Mesenchymal stem cell (in vitro differentiated cells and primary cell): ENCODE results near the gene RNASE12.

ENCODE experiments used
- DNase-seq: peaks from one replicate; pipeline ENCODE4 v3.0.0-alpha.2; 2013
- H2AFZ ChIP-seq: one replicate; pipeline ENCODE4 v1.6.1; 2013; ENCODE audit warnings: low read depth, mild to moderate bottlenecking, control low read depth, inconsistent platforms, low read length, moderate library complexity
- H2AK5ac ChIP-seq: 2 replicates; pipeline ENCODE4 v1.6.1; 2013; ENCODE audit warnings: low read length, moderate library complexity, mild to moderate bottlenecking, inconsistent platforms; ENCODE audit not compliant: severe bottlenecking
- H2BK120ac ChIP-seq: one replicate; pipeline ENCODE4 v1.6.1; 2013; ENCODE audit warnings: low read depth, mild to moderate bottlenecking, inconsistent platforms, low read length, moderate library complexity
- H2BK12ac ChIP-seq, 2 experiments: one replicate each; pipeline ENCODE4 v1.6.1; 2013; ENCODE audit warnings: inconsistent platforms in 2 of 2, low read length in 2 of 2, mild to moderate bottlenecking in 2 of 2, moderate library complexity in 2 of 2, control low read depth in 1 of 2
- H2BK15ac ChIP-seq: one replicate; pipeline ENCODE4 v1.6.1; 2013; ENCODE audit warnings: mild to moderate bottlenecking, low read depth, inconsistent platforms; ENCODE audit not compliant: poor library complexity, severe bottlenecking
- H2BK5ac ChIP-seq: 2 replicates; pipeline ENCODE4 v1.6.1; 2013; ENCODE audit warnings: low read depth, mild to moderate bottlenecking, low read length, control low read depth, inconsistent platforms; ENCODE audit not compliant: poor library complexity, severe bottlenecking
- H3K14ac ChIP-seq, 2 experiments: one replicate each; pipeline ENCODE4 v1.6.1; 2013; ENCODE audit warnings: inconsistent platforms in 2 of 2, low read length in 2 of 2, control low read depth in 1 of 2, mild to moderate bottlenecking in 1 of 2, moderate library complexity in 1 of 2
- H3K18ac ChIP-seq, 2 experiments: one replicate each; pipeline ENCODE4 v1.6.1; 2013; ENCODE audit warnings: inconsistent platforms in 2 of 2, low read length in 2 of 2, control low read depth in 1 of 2, low read depth in 1 of 2, mild to moderate bottlenecking in 1 of 2
- H3K23ac ChIP-seq, 2 experiments: one replicate each; pipeline ENCODE4 v1.6.1; 2013; ENCODE audit warnings: inconsistent platforms in 2 of 2, low read length in 2 of 2, mild to moderate bottlenecking in 2 of 2, moderate library complexity in 2 of 2, control low read depth in 1 of 2
- H3K27ac ChIP-seq: 2 replicates; pipeline ENCODE4 v1.5.1; 2013; ENCODE audit warnings: mild to moderate bottlenecking, moderate library complexity, low read length, control low read depth, inconsistent platforms; ENCODE audit not compliant: poor library complexity, severe bottlenecking
- H3K27me3 ChIP-seq, 2 experiments: 2 replicates each; pipeline versions ENCODE4 v1.6.1 to v1.7.0; 2013; ENCODE audit warnings: low read length in 2 of 2, mild to moderate bottlenecking in 2 of 2, moderate library complexity in 2 of 2, control low read depth in 1 of 2, inconsistent platforms in 1 of 2; ENCODE audit not compliant: control insufficient read depth in 1 of 2, insufficient read depth in 1 of 2
- H3K36me3 ChIP-seq, 2 experiments: 2 replicates each; pipeline versions ENCODE4 v1.6.1 to v1.7.0; 2013; ENCODE audit warnings: low read length in 2 of 2, control low read depth in 1 of 2, inconsistent platforms in 1 of 2, low read depth in 1 of 2, mild to moderate bottlenecking in 1 of 2; ENCODE audit not compliant: insufficient read depth in 2 of 2, control insufficient read depth in 1 of 2
- H3K4ac ChIP-seq, 2 experiments: one replicate each; pipeline ENCODE4 v1.6.1; 2013; ENCODE audit warnings: inconsistent platforms in 2 of 2, low read length in 2 of 2, mild to moderate bottlenecking in 2 of 2, moderate library complexity in 2 of 2, control low read depth in 1 of 2, low read depth in 1 of 2
- H3K4me1 ChIP-seq: 2 replicates; pipeline ENCODE4 v1.6.1; 2013; ENCODE audit warnings: low read depth, low read length, control low read depth; ENCODE audit not compliant: control insufficient read depth, insufficient read depth
- H3K4me2 ChIP-seq: 2 replicates; pipeline ENCODE4 v1.6.1; 2013; ENCODE audit warnings: low read length, mild to moderate bottlenecking, inconsistent platforms; ENCODE audit not compliant: poor library complexity, severe bottlenecking
- H3K4me3 ChIP-seq, 2 experiments: 2 replicates each; pipeline versions ENCODE4 v1.5.1 to v1.7.0; 2013; ENCODE audit warnings: low read length in 2 of 2, mild to moderate bottlenecking in 2 of 2, control low read depth in 1 of 2, low read depth in 1 of 2; ENCODE audit not compliant: insufficient read depth in 1 of 2
- H3K79me1 ChIP-seq: replicated peaks from 2 replicates; pipeline ENCODE4 v1.6.1; 2013; ENCODE audit warnings: mild to moderate bottlenecking, control low read depth, low read length, inconsistent platforms; ENCODE audit not compliant: poor library complexity, severe bottlenecking
- H3K9ac ChIP-seq: 2 replicates; pipeline ENCODE4 v1.7.0; 2013; ENCODE audit warnings: mild to moderate bottlenecking, low read length, moderate library complexity
- H3K9me3 ChIP-seq: 2 replicates; pipeline ENCODE4 v1.7.0; 2013; ENCODE audit warnings: mild to moderate bottlenecking, low read length; ENCODE audit not compliant: control insufficient read depth
- H4K8ac ChIP-seq: one replicate; pipeline ENCODE4 v1.6.1; 2013; ENCODE audit warnings: inconsistent platforms, mild to moderate bottlenecking, low read length, moderate library complexity
- H4K91ac ChIP-seq: one replicate; pipeline ENCODE4 v1.6.1; 2013; ENCODE audit warnings: mild to moderate bottlenecking, low read length, inconsistent platforms
- WGBS: methylation state at CpG from one replicate; pipeline ENCODE4 v1.1.7; 2013; ENCODE audit warnings: mixed read lengths; 5-methylcytosine and 5-hydroxymethylcytosine counted together

The RNASE12 gene

GRCh38 chr14:20627346-20628027 lies 36.3 kb upstream of the RNASE12 start:
- Histone ChIP-seq H2BK15ac (no peak overlapping the region), H2BK5ac (no peak overlapping the region), H4K8ac (no peak overlapping the region), H3K79me1 (no peaks in the 10 kb centered on the region), H3K27ac (no peak overlapping the region), H2AK5ac (no peak overlapping the region), H3K4me3 (peak overlapping the region in 1 of 2 experiments; percentile 8), H3K9ac (no peak overlapping the region), H2BK120ac (no peak overlapping the region), H4K91ac (no peak overlapping the region), H3K23ac (no peak overlapping the region), H3K18ac (no peak overlapping the region), H3K4me2 (no peak overlapping the region), H3K14ac (no peak overlapping the region), H2AFZ (no peak overlapping the region), H2BK12ac (no peak overlapping the region), H3K36me3 (no peaks in the 10 kb centered on the region), H3K4ac (no peak overlapping the region), H3K9me3 (no peaks in the 10 kb centered on the region), H3K4me1 (peaks cover 24% of the 10 kb centered on the region), H3K27me3 (peaks cover 3 to 36% of the 10 kb centered on the region in 2 experiments)
- WGBS, result 67% methylated on average over 3 of the region's 5 CpGs
- DNase-seq, result no peak

- no peak overlapping the region for H3K14ac ChIP-seq
- H4K8ac ChIP-seq, result no peak overlapping the region
- peak overlapping the region in 1 of 2 experiments; percentile 81 for H3K4me3 ChIP-seq
- H3K36me3 ChIP-seq, result no peaks in the 10 kb centered on the region
- no peak overlapping the region for H2BK5ac ChIP-seq
- no peak overlapping the region for H2AK5ac ChIP-seq
- H3K27me3 ChIP-seq, result peaks cover 5 to 35% of the 10 kb centered on the region in 2 experiments
- no peak overlapping the region for H2BK15ac ChIP-seq
- no peaks in the 10 kb centered on the region for H3K9me3 ChIP-seq
- WGBS, result 28% methylated on average over 11 of the region's 12 CpGs
- peak overlapping the region; percentile 0 for H3K4me2 ChIP-seq
- H3K4me1 ChIP-seq, result peaks cover 14% of the 10 kb centered on the region
- H2BK12ac ChIP-seq, result no peak overlapping the region
- no peak for DNase-seq
- H3K79me1 ChIP-seq, result no peaks in the 10 kb centered on the region
- no peak overlapping the region for H2BK120ac ChIP-seq
- H3K27ac ChIP-seq, result no peak overlapping the region
- H3K23ac ChIP-seq, result no peak overlapping the region
- no peak overlapping the region for H4K91ac ChIP-seq
- no peak overlapping the region for H2AFZ ChIP-seq
- H3K4ac ChIP-seq, result no peak overlapping the region
- no peak overlapping the region for H3K9ac ChIP-seq
- H3K18ac ChIP-seq, result no peak overlapping the region
Observed at GRCh38 chr14:20626274-20626673, 35.1 kb upstream of the RNASE12 start.

- 6% methylated on average over 19 of the region's 22 CpGs for WGBS
- peaks cover 11% of the 10 kb centered on the region for H3K4me1 ChIP-seq
Observed at GRCh38 chr14:20624495-20625070, 33.4 kb upstream of the RNASE12 start.

DNA sequence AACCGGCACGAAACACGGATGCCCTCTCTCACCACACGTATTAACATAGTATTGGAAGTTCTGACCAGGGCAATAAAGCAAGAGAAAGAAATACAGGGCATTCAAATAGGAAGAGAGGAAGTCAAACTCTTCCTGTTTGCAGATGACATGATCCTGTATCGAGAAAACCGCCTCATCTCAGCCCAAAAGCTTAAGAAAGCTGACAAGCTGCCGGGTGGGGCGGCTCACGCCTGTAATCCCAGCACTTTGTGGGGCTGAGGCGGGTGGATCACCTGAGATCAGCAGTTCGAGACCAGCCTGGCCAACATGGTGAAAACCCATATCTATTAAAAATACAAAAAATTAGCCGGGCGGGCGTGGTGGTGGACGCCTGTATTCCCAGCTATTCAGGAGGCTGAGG lies 32.6 kb upstream of the RNASE12 start:
- Histone ChIP-seq H3K14ac (no peak overlapping the region), H2BK12ac (no peak overlapping the region), H2BK120ac (no peak overlapping the region), H3K27me3 (peaks cover 10 to 36% of the 10 kb centered on the region in 2 experiments), H3K4me2 (no peak overlapping the region), H2BK15ac (no peak overlapping the region), H3K18ac (no peak overlapping the region), H3K27ac (no peak overlapping the region), H2AFZ (no peak overlapping the region), H4K91ac (no peak overlapping the region), H3K4me3 (no peak overlapping the region), H3K4me1 (peaks cover 11% of the 10 kb centered on the region), H3K23ac (no peak overlapping the region), H3K9ac (no peak overlapping the region), H3K36me3 (no peaks in the 10 kb centered on the region), H3K9me3 (no peaks in the 10 kb centered on the region), H3K4ac (no peak overlapping the region), H3K79me1 (no peaks in the 10 kb centered on the region), H4K8ac (no peak overlapping the region), H2AK5ac (no peak overlapping the region), H2BK5ac (no peak overlapping the region)
- DNase-seq, result no peak
- 70% methylated on average over 15 of the region's 15 CpGs for WGBS

More at GRCh38 chr14:20624495-20625070, 33.4 kb upstream of the RNASE12 start:
- no peaks in the 10 kb centered on the region for H3K36me3 ChIP-seq
- peaks cover 5 to 35% of the 10 kb centered on the region in 2 experiments for H3K27me3 ChIP-seq
- H4K8ac ChIP-seq, result no peak overlapping the region
- no peak overlapping the region for H2BK5ac ChIP-seq
- H3K79me1 ChIP-seq, result no peaks in the 10 kb centered on the region
- H3K9me3 ChIP-seq, result no peaks in the 10 kb centered on the region
- no peak overlapping the region for H3K18ac ChIP-seq
- H3K9ac ChIP-seq, result peak overlapping the region; percentile 70
- no peak overlapping the region for H3K4ac ChIP-seq
- H3K14ac ChIP-seq, result no peak overlapping the region
- no peak overlapping the region for H2BK15ac ChIP-seq
- no peak overlapping the region for H2BK12ac ChIP-seq
- H2AFZ ChIP-seq, result no peak overlapping the region
- H3K4me2 ChIP-seq, result peak overlapping the region; percentile 61
- H2BK120ac ChIP-seq, result no peak overlapping the region
- peak; percentile 66 for DNase-seq
- peak overlapping the region; percentile 44 to 81 for H3K4me3 ChIP-seq
- H4K91ac ChIP-seq, result no peak overlapping the region
- no peak overlapping the region for H2AK5ac ChIP-seq
- H3K23ac ChIP-seq, result no peak overlapping the region
- H3K27ac ChIP-seq, result no peak overlapping the region
